Measurements from ENCODE around the gene HOXA9.
A peak's percentile ranks its signal among the peaks of the same experiment; 100 is the strongest.

HOXA9 gene

GRCh38 chr7:27188386-27189294, 23.3 kb upstream of the HOXA9 start:
- no peak for DNase-seq (ENCODE audit: low spot score)

- no peak for DNase-seq (ENCODE audit: low spot score)
Measured at GRCh38 chr7:27187475-27188385, 22.4 kb upstream of the HOXA9 start.

GRCh38 chr7:27186668-27187474, 21.5 kb upstream of the HOXA9 start:
- no peak for DNase-seq (ENCODE audit: low spot score)

DNA sequence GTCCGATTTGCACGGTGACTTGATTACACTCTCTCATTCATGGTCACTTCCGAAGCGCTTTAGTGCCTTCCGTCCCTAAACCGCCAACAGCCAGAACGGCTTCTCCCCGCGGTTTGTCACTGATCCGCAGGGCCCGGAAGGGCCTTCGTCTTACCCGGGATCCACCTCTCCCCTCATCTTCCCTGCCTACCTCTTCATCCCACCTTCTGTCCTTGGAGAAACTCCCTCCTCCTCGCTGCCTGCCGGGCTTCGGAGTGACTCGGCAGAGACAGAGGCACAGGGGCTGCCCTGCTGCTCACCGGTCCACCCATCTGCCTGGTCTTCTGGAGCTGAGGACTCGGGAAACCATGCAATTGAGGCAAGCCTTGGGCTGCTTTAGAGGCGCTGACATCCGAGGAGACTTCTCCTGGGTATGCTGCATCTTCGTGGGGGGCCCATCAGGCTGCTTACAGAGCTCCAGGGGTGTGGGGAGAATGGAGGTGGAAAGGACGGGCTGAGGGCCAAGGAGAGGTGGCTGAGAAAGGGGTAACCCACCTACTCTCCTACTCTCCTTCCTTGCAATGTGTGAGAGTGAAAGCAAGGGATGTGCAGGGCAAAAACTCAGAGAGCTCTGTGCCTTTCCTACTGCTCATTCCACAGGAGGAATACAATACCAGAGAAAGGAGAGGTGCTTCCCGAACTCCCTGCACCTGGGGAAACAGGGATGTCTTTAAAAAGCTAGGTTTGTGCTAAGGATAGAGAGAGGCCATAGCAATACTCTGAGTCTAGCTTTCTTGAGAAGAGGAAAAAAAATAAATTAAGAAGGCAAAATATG, 20.7 kb upstream of the HOXA9 start:
- DNase-seq (ENCODE audit: low spot score) = no peak

DNA sequence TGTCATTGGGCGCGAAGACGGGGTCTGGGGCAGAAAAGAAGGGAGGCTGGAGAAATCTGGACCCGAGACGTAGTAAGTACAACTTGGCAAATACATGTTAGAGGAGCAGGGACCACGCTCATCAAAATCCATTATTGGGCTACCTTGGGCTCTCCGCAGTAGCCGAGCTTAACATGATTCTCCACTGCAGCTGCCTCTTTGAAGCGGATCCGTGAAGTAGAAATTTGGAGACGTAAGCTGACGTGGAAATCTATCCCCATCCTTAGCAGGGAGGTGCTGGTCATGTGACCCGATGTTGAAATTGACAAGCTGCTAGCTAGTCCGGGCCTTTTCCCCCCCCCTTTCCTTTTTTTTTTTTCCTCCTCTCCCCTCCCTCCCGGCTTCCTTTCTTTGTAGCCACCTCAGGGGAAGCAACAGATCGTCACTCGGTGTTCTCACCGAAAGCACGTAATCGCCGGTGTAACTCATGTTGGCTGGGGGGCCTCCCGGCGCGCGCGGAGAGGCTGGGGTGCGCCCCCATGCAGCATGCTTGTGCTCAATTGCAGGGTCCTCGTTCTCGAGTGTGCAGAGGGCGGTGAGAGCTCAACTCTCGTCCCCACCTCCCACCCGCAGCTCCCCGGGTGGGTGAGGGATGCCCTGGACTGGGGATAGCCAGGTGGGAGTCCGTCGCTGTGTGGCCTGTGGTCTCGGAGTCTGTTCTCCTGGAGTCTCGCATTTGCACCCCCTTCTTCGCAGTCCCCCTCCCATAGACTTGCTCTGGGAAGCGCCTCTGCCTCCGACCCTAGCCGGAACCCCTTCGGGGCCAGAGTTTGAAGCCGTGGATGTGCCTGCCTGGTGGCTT, 19.9 kb upstream of the HOXA9 start, which contains the start of gene HOXA11:
TSS of gene HOXA11 (minus strand) at position 220 of the 841 bp plus-strand sequence. CDS start at position 132, 88 bp downstream.
- no peak for DNase-seq (ENCODE audit: low spot score)

GRCh38 chr7:27184337-27185012, 19.1 kb upstream of the HOXA9 start:
- no peak for DNase-seq (ENCODE audit: low spot score)

DNA sequence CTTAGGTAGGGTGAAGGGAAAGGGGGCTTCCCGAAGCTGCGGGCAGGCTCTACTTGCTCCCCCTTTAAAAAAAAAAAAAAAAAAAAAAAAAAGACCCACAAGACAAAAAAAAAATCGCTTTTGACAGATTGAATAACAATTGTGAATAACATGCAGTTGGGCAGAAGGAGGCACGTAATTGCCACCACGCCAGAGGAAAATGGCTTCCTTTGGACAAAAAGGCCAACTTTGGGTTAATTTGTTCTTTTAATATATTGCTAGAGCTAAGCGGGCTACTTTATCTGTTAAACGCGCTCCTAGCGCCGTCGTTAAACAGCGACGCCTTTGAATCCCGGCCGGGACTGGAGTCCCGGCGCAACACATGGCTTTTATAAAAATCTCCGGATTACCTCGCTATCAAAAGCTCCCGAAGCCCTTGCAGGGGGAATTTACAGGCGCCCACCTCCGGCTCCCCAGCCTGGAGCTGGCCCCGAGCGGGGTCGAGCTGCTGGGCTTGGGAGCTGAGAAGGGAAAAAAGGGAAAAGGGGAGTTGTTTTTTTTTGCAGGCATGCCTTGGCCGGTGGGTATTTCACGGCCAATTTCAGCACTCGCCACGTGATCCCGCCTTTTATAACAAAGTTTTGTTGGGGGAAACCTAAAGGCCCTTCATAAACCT, 18.5 kb upstream of the HOXA9 start:
- DNase-seq (ENCODE audit: low spot score) = no peak

DNA sequence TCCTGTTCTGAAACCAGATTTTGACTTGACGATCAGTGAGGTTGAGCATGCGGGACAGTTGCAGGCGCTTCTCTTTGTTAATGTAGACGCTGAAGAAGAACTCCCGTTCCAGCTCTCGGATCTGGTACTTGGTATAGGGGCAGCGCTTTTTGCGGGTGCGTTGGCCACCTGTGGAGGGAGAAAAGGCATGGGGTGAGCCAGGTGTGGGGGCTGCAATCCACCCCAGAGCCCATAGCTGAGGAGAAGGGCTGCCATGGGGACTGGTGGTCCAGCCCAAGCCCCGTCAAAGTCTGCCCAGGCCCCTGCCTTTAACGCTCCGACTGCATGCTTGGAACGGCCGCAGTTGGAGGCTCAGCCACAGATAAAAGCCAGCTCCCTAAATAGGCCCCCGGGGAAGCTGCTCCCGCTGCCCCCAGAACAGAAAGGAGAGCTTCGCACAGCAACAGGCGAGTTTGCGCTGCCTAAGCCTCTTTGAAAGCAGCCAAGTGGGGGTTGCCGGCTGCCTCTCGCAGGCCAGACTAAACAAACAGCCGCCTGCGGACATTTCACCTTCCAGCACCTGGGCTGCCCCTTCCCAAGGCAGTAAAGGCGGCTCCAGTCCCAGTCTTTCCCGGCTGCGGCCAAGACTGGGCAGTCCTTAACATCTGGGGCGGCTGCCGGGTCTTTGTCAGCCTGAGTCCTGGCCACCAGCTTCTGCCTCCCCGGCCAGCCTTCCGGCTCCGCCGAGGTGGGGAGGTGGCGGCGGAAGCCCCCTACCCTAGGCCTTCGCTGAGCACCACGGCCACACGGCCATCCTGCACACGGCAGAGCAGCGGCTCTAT, 17.7 kb upstream of the HOXA9 start:
- no peak for DNase-seq (ENCODE audit: low spot score)

DNA sequence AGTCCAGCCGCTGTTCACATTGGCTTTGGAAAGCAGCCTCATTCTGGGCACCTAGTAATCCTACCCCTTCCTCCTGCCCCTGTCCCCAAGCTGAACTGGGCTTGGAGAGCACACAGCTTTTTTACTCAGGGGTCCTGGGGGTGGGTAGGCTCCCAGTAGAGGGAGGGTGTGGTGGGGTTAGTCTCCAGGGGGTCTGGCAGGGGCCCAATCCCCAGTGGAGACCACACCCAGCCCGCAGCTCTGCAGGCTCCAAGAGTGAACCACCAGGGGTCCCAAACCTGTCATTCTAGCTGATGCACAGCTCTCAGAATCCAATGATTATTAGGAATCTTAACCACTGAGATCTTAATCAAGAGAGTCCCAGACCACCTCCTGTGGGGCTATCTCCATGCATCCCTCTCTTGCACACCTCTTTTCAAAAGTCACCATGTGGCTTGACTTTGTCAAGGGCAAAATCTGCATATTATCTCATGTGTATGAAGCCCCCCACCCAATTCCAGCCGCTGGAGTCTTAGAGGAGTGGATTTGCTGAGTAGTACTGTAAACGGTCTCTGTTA, 17.0 kb upstream of the HOXA9 start:
- no peak for DNase-seq (ENCODE audit: low spot score)

DNA sequence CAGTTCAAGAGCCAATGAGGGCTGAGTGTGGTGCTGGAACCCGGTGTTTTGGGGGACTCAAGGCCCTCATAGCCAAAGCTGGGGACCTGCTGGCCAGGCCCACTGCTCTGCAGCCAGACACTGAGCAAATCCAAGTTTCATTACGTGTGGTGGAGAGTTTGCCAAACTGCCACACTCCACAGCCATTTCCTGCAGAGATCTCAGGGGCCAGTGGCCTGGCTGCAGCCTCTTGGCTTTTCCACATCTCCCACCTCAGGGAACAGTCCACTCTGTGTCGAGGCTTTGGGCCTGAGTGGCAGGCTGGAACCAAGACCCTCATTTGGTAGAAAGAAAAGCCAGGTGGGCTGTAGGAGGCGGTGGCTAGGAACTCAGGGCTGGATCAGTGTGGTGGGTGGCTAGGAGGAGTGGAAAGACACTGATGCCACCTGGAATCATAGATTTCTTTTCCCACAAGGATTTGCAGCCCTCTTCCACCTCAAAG, 16.5 kb upstream of the HOXA9 start:
- no peak for DNase-seq (ENCODE audit: low spot score)

- DNase-seq (ENCODE audit: low spot score) = no peak
Measured at GRCh38 chr7:27180431-27181420, 15.4 kb upstream of the HOXA9 start.

- DNase-seq (ENCODE audit: low spot score) = peak; percentile 85
Measured at GRCh38 chr7:27179503-27180430, 14.4 kb upstream of the HOXA9 start.

DNA sequence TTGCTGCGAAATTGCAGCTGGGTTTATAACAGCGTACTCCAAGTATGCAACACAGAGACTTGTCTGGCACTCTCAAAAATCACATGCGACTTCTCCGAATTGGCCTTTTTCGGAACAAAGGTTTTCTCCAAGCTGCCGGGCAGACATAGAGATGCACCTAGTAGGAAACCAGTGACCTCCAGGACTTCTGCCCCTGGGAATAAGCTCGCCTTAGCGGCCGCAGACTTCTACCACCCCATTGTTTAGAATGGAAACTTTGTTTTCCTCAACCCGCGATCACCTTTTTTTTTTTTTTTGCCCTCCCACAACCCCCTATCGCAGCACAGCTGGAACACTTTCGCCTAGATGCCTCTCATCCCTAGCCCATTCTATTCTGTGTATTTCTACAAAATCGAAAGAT, 13.7 kb upstream of the HOXA9 start:
- DNase-seq (ENCODE audit: low spot score) = no peak

DNA sequence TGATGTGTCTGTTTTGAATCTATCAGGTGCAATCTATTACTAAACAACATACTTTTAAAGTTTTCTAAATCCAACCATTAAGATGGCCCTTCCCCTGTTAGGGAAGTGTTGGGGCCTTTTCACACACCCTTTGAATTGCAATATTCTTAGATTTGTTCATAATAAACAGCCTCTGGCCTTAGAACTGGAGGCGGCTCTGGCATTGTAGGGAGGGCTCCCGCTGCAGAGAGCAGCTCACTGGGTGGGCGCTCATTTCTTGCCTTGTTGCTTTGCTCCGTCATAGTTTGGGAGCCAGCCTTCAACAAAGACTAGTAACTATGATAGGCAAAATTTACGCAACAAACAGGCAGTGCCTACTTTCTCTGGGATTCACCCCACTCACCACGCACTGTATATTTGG, 13.0 kb upstream of the HOXA9 start:
- no peak for DNase-seq (ENCODE audit: low spot score)

GRCh38 chr7:27177795-27178320, 12.5 kb upstream of the HOXA9 start:
- no peak for DNase-seq (ENCODE audit: low spot score)

Data from hepatic stellate cell (primary cell).